Glomerular endothelial cell (primary cell): ENCODE measurements around the gene TANGO2. TPM values are rescaled to one million over a fixed set of nuclear protein-coding genes. Genes with fewer than 3 reads are reported as not detected.

Experiments used
- DNase-seq: peaks from one replicate; pipeline ENCODE4 v3.0.0-alpha.2; 2011; ENCODE audit warnings: low read depth, low spot score; ENCODE audit errors: extremely low read depth
- total RNA-seq: library from RNA; depleted of rRNA; stranded (reverse); fragments of >200 nt; gene quantifications from 2 replicates; pipeline ENCODE4 v1.2.3, GENCODE V29; 2015

TANGO2 gene
- total RNA-seq, 1 donor from 2014 or later: 42.2 TPM

DNA sequence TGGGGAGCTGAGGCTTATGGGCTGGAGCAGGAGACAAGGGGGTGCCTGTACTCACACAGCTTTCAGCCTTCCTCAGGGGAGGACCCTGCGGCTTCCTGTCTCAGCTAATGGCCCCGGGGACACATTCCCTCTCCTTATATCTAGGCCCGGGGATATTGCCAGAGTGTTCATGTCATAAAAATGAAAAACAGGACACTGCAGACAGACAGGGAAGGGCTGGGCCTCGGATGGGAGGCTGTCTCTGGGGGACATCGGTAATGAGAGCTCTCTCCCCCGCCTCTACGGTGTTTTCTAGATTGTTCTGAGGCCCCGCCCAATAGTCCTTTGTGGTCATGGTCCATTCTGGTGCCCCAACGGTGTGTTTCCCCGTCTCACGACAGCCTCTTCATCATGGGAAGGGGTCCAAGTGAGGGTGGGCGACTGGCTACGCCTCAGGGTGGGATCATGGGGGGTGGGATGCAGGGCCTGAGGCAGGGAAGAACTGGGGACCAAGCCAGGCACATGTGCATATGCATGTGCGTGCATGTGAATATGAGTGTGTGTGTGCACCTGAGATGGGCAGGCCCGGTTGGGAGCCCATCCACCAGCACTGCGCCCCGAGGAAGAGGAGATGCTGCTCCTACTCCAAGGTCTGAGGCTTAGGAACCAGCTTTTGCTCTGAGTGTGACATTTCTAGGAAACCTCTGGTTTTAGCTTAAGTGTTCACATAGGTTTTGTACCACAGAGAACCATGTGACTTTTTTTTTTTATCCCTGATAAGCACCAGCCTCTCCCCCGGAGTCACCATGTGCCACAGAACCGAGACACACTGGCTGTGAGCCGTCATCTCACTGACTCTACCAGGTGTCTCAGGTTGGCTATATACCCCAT, 9.6 kb upstream of the TANGO2 start:
- DNase-seq: no peak

DNA sequence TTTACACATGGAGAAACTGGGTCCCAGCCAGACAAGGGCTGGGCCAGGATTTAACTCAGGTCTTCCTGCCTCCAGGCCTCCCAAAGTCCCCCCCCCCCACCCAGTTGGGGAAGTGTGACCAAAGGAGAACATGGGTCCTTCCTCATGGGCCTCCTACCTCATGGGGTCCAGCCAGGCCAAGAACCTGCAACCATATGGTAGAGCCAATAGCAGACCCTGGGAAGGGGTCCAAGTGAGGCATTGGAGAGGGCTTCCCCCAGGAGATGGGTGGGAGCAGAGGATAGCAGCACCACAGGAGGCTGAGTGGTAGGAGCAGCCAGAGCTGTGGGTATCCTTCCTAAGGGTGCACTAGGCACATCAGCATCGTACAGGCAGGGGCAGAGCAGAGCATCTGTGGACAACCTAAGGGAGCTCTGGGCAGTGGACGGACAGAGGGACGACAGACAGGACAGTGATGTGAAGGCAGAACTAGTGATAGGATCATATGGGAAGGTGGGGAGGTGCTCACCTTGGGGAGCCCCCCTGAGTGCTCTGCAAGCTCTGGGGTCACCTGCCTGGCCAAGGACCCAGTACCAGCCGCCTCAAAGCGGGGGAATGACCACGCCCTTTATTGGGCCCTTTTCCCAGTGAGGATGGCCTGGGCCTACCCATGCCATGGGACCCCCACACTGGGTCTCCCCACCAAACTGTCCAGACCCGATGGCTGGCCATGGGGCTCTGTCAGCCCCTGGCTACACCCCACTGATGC, 8.7 kb upstream of the TANGO2 start:
- DNase-seq: no peak

DNA sequence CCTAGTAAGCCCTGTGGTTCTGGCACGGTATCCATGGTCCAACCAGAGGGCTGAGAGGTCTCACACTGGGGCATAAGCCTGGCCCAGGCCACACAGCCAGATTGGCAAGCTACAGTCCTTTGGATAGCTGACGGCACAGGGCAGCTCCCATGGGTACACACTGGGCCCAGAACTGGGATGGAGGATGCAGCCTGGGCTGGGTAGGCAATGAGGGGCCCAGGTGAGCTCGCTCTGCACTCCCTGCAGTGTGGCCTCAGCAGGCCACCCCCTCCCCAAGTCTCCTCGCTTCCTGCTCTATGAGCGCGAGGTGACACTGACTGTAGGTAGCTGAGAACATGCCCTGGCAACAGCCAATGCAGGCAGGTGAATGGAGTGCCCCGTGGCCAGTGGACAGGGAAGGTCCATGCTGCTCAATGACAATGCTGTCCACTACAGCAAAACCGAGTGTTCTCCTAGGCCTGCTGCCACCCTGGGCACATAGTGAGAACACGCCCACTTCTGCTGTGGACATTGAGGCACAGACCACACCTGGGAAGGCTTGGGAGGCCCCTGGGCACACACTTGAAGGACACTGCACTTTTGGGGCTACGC, 8.1 kb upstream of the TANGO2 start:
- no peak for DNase-seq

DNA sequence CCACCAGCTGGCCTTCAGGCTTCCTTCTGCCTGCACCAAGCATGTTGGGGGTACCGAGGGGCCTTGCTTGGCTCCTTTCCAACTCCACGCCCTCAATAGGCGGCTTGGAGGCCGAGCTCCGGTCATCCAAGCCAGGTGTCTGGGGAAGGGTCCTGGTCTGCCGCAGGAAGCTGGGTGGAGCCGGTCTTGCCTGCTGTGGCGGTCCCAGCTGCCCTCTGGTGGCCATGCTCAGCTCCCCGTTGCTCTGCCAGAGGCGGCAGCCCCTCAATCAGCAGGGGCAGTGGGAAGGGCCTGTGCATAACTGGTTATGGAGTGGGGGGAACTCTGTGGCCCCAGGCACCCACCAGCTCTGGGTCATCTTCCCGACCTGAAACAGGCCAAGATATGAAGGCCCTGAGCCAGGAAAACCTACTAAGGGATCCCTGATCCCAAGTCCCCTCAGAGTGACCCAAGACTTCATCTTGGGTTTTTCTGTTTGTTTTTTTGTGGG, 7.5 kb upstream of the TANGO2 start:
- no peak for DNase-seq

DNA sequence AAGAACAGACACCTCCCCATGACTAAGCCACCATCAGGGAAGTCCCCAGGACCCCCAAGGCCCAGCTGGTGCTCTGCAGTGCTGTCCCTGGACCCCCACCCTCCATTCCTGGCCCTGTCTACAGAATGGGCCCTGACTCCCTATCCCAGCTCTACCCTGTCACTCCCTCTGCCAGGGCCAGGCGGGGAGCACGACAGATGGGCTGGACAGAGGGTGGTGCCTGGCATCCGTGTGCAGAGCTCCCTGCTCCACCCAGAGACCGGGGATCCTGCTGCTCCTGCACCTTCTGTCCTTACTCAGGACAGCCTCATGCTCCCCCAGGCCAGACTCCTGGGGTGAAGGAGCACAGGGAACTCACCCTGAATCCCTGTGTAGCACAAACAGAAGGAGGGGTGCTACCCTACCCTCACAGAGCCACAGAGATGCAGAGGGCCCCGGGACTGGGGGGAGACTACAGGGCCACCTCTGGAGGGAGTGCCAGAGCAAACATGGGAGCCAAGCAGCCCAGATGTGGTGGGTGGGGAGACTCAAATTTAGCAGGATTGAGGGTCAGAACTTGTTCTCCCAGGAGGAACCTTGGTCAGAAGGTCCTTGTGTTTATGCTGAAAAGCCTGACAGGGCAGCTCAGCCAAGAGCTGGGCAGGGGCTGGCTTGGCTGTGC, 6.3 kb upstream of the TANGO2 start:
- DNase-seq: no peak

DNA sequence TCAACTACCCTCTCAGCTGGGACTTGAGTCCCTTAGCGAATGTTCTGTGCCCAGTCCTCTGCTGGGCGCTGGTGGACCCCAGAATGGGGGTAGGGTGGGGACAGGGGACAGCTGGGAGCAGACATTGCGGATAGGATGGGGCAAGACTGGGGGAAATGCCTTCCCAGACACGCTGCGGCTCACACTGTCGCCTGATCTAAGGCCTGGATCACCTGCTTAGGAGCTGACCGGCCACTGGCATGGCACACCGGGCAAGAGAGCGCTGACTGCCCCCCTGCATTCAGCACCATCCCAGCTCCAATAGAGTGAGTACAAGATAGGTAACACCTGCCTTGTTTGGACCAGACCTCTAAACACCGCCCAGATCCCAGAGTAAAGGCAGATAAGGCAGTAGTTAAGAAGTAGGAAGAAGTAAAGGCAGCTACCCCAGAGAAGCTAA, 5.7 kb upstream of the TANGO2 start:
- DNase-seq: no peak

DNA sequence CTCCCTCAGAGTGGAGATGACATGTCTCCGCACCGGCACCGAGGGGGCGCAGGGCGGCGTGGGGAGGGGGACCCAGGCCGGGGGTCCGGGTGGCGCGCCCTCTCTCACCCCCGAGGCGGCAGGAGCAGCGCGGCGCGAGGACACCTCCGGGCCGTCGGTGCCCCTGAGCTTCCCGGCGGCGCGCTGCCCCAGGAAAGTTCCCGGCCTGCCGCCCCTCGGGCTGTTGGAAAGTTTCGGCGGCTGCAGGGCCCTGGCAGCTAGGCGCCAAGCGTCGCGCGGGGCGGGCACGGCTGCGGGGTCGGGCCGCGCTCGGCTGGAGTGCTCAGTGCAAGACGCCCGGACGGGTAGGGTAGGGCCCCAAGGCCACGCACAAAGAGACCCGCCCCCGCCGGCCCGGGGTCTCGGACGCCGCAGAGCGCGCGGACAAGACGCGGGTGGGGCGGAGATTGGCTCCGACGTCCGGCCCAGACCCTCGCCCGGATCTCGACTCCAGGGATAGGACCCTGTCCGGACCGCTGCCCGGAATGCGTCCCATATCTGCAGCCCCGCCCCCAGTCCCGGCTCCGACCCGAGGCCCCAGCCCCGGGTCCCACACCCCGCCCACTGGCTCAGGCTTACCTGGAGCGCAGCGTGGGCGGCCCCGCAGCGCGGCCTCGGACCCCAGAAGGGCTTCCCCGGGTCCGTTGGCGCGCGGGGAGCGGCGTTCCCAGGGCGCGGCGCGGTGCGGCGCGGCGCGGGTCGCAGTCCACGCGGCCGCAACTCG, 4.8 kb upstream of the TANGO2 start:
- no peak for DNase-seq

DNA sequence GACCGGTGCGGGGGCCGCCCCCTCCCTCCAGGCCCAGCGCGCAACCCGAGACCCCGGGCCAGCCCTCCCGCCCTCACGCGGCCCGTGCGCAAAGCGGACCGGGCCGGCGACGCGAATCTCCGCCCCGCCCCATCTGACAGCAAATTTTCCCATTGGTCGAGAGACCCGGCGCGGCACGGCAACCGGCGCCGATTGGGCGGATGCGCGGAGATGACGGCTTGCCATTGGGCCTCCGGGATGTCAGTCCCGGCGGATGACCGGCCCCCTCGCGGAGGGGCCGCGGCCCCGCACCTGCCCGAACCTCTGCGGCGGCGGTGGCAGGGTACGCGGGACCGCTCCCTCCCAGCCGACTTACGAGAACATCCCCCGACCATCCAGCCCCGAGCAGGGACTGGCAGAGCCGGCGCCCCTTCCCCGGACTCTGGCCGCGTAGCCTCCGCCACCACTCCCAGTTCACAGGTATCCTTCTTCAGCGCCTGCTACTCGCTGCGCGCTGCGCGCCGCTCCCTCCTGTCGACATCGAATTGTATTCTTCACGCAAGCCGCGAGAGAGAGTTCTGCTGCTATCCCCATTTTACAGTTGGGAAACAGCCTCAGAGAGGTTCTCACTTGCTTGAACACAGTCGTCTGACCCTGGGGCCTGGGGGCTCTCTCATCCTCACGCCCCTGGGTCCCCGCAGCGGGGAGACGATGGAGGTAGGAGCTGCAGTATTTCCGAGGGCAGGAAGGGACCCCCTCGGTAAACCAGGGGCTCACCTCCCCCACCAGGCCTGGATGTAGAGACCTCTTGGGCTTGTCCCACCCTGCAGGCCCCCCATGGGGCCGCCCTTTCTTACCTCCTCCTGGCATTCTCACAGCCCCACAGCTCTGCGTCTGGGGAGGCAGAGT, 3.9 kb upstream of the TANGO2 start, which contains the start of gene ARVCF:
ARVCF (minus strand) TSS at position 90 of the 888 bp plus-strand sequence. CDS start 26,029 bp downstream, outside the sequence.
- no peak for DNase-seq

DNA sequence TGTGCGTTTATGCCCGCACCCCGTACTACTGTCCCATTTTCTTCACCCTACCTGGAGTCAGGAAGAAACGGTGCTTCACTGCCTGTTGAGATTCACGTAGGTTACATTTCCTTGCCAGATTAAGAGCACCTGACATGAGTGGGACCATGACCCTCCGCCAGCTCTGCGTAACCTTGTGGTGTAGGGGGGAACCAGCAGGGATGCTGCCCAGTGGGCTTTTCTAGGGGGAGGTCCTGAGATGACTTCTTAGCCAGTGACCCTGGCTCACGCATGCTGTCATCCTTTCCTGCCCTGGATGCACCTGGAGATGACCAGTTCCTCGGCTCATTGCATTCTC, 3.3 kb upstream of the TANGO2 start:
- DNase-seq: no peak

DNA sequence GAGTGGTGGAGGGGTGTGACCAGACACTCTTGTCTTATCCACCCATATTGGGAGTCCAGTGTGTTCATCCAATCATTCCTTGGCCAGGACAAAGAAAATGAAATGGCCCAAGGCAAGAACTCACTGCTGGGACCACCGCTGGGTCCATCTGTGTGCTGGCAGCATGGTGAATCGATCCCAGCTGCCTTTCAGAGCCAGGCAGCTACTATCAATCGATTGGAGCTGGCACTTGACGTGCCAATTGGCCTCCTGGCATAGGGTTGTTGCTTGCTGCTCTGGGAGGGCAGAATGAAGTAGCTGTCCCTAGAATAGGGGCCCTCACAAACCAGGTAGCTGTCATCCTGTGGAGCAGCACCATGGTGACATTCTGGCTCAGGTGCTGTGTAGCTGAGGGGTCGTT, 2.9 kb upstream of the TANGO2 start:
- DNase-seq: no peak

DNA sequence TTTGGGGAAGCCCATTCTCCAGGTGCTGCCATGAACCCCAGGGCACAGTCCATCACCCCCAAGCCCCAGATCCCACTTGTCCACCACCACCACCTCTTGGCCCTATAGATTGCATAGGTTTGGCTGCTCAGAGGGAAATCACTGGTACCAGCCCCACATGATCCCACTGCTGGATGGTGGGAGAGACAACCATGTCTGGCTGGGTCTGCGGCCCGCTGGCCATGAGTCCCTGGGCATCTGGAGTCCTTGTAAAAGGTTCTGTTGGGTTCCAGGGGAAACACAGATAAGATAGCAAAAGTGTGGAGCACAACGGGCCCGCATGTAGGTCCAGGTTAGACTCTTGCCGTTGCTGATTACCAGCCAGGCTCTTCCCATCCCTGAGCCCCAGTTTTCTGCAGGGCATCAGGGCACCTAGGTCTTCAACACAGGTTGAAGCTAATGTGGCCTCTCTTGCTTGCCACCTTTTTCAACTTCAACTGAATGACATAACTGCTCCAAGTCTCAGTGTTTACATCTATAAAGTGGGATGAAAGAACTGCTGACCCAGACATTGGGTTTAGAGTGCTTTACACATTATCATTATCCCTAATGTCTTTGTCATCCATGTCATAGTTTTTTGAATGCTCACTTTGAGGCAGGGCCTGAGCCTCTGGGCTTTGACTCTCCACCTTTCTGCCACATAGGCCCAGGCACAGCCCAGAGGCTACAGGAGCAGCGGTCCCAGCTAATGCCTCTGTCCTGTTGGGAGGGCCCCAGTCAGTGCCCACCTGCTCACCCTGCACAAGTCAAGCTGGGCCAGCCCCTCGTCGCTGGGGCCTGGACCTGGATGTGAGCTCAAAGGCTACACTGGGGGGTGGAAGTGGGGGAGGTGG, 1.0 kb upstream of the TANGO2 start:
- DNase-seq: no peak

DNA sequence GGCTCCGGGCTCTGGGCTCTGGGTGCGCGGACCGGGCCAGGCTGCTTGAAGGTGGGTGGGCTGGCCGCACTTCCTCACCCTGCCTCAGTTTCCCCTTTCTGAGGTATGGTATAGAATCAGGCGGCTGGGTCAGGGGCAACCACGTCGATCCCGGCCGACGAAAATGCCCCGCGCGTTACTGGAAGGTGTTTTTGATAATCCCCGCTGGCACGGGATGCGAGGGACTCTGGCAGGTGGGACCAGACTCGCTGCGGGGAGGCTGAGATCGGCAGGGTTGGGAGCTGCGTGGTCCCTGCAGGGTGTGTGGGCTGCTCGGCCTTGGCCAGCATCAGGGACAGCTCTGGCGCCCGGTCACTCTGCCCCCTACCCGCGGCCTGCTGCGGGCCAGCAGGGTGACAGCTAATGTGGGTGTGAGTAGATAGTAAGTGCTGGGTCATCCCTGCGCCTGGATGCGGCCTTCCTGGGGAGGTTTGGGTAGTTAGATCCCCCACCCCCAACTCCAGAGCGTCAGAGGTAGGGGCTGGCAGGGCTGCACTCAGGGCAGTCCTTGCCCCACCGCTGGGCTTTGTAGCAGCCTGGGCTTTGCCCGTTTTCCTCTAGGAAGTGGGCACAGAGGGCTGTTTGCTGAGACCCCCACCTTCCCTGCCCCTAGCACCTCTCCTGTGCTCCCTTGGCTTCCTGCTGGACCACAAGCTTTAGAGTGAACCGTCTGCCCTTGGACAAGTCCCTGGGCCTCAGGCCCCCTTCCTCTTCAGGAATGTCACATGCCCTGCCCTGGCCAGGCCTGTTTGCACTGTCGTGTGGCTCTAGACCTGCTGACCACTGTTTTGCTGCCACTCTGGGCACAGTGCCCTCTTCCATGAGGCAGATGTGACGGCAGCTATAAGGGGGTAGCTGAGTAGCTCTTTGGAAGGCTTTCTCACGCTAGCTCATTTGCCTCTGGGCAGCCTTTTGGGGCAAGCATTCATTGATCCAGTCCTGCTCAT, 579 bp downstream of the TANGO2 start:
- no peak for DNase-seq

DNA sequence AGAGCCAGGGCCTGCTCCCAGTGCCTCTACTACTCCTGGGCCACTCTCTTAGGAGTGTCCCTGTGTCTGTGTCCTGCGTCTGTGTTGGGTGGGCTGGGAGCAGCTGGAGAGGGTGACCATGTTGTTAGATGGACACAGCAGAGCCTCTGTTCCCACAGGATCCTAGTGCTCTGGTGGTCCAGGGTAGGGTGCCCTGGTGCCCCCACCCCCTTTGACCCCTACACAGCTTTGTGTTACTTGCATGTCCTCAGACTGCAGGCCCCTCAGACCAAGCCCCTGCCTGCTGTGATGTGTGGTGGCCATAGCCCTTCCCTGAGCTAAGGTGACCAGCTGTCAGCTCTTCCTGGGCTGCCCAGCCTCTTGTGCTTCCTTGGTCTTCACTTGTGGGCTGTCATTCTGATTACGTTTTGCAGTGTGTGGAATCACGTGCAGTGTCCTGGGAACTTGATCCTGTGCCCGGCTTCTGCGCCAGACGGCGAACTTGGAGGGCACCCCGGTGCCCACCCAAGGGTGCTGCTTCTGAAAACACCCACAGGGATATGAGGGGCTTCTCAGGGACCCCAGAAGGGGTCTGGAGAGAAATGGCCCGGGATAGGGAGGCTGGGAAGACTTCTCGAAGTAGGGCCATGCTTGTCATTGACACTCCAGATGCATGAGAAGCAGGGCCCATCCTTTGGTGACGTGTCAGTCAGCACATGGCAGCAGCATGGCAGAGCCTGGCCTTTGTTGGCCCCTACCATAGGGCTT, 1.5 kb downstream of the TANGO2 start:
- no peak for DNase-seq

DNA sequence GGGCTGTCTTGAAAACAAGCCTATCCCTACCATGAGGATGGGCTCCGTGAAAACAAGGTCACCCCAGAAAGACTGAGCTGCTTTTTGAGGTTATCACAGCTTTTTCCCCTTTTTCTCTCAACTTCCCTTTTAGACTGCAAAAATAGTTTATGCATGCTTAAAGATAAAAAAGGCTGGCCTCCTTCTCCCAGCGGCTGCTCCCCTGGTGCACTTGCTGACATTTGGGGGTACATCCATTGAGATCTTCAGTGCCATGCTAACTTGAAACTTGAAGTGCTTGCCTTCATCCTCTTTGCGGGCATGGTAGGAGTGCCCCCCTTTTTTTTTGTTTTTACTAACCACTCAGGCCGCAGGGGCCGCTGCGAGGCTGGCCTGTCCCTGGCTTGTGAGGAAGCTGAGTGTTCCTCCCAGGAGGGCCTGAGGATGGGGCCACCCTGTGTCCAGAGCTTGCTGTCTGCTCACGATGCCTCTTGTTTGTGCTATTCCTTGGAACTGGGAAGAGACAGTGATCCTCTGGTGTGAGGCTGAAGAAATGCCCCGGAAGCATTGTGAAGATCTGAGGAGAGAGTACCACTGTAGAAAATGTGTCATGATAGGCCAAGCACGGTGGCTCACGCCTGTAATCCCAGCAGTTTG, 2.2 kb downstream of the TANGO2 start:
- no peak for DNase-seq

DNA sequence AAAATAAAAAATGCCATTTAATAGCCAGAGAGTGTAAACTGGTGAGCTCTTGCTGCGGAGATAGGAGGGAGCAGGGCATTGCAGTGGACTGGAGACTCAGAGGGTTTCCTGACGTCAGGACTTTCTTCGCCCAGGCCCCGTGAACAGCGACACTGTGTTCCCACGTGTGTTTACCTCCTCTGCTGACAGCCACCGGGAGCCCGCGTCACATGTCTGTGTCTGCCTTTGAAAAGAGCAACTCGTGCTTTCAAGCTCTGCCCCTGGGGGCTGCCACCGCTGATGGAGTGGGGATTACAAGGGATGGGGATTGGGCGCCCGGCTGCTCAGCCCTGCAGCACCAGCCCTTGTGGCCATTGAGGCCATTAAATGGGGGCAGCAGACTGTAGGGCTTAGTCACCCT, 3.3 kb downstream of the TANGO2 start:
- DNase-seq: no peak
